NOMO-1 treated with DMSO at 0.1 percent for 48 hours (cell line): ENCODE measurements around the gene MIB2.

Source experiments
- DNase-seq: peaks from one replicate; lab custom pipeline; 2025; ENCODE audit not compliant: unreplicated experiment; lab: John Stamatoyannopoulos, UW

The MIB2 gene

GRCh38 chr1:1677718-1678580, 62.6 kb downstream of the MIB2 start:
- DNase-seq = no peak

- DNase-seq = no peak
Observed at GRCh38 chr1:1678581-1679380, 63.5 kb downstream of the MIB2 start.
